Heart right ventricle (tissue), 16 donors: ENCODE results near the gene DCDC2. TPM values are rescaled to one million over a fixed set of nuclear protein-coding genes. Genes with fewer than 3 reads are reported as not detected.

Experiments used
- ATAC-seq, 8 donors: fragments of 200-7000 bp; cut with Tn5 transposase; one replicate each; pipeline ENCODE4 v1.9.1; 2020; ENCODE audit warnings: mild to moderate bottlenecking in 8 of 8, moderate library complexity in 8 of 8, moderate number of reproducible peaks in 1 of 8
- DNase-seq, 2 donors: peaks; one replicate each; pipeline ENCODE4 v3.0.0-alpha.2; 2020
- H3K27ac ChIP-seq, 10 donors: fragments of 200-600 bp; sonication (generic) in 2 of 10; one replicate each; pipeline versions ENCODE4 v1.5.0 to v1.8.0; 2020 to 2022; ENCODE audit warnings: mild to moderate bottlenecking in 3 of 10
- H3K27me3 ChIP-seq, 7 donors: fragments of 200-600 bp; one replicate each; pipeline ENCODE4 v1.8.0; 2021 to 2022; ENCODE audit warnings: mild to moderate bottlenecking in 2 of 7
- H3K36me3 ChIP-seq, 9 donors: fragments of 200-600 bp; sonication (generic) in 1 of 9; one replicate each; pipeline versions ENCODE4 v1.5.0 to v1.8.0; 2020 to 2022; ENCODE audit warnings: mild to moderate bottlenecking in 2 of 9
- H3K4me1 ChIP-seq, 9 donors: fragments of 200-600 bp; sonication (generic) in 1 of 9; one replicate each; pipeline versions ENCODE4 v1.5.0 to v1.8.0; 2020 to 2022; ENCODE audit warnings: mild to moderate bottlenecking in 4 of 9
- H3K4me3 ChIP-seq, 10 donors: fragments of 200-600 bp; sonication (generic) in 2 of 10; one replicate each; pipeline versions ENCODE4 v1.5.0 to v1.8.0; 2020 to 2022; ENCODE audit warnings: mild to moderate bottlenecking in 7 of 10, moderate library complexity in 2 of 10
- H3K9me3 ChIP-seq, 11 donors: fragments of 200-600 bp in 10 of 11; sonication (generic) in 2 of 11; one replicate each; pipeline versions ENCODE4 v1.5.0 to v1.8.0; 2013 to 2022; ENCODE audit warnings: mild to moderate bottlenecking in 2 of 11, control low read depth in 1 of 11, moderate library complexity in 1 of 11
- WGBS, 2 donors: extraction: QIAGEN DNeasy Blood & Tissue Kit; methylation state at CpG; one replicate each; pipeline ENCODE4 v1.1.7; 2013; ENCODE audit warnings: inconsistent platforms in 1 of 2; 5-methylcytosine and 5-hydroxymethylcytosine counted together
- intact Hi-C, 10 donors: fragments of 100-400 bp; cut with DNase I; formaldehyde crosslinking; loops; one replicate each; pipeline versions ENCODE4 v1.11.1 to v1.14.2; 2022
- polyA plus RNA-seq, 2 donors: library from polyadenylated mRNA; stranded (reverse); fragments of 200-250 nt; gene quantifications; one replicate each; pipeline ENCODE4 v1.2.3, GENCODE V29; 2013
- total RNA-seq, 10 donors: library from RNA; stranded (reverse); fragmentation: NEBNext Ultra II Directional in 3 of 10; extraction: Animal tissue kit (Norgen Biotek cat#: 25700) in 3 of 10; gene quantifications; one replicate each; pipeline versions ENCODE4 v1.2.1 to v1.2.4, GENCODE V29; 2021 to 2023
- TF ChIP-seq, protein P1 (sequence below), 9 donors: fragments of 200-600 bp; sonication (generic) in 2 of 9; IDR thresholded peaks; one replicate each; pipeline versions ENCODE4 v1.5.0 to v1.8.0; 2021 to 2022; ENCODE audit warnings: antibody characterized with exemption in 9 of 9, mild to moderate bottlenecking in 5 of 9, moderate library complexity in 1 of 9
- donor health status: Arrhythmogenic right ventricular cardiomyopathy.
- donor health status: ischemic (EF 13 %, LVEDD 7.1; RV severe dilation, severe dysfunction).
- donor health status: healthy with polysubstance abuse.
- donor health status: DM: no; HTN: yes; CAD: no.
- donor health status: DM: no; HTN: no; CAD: no.
- donor health status: ischemic (EF 25% LVEDD 6.9; RV normal size, moderate dysfunction).
- donor health status: ischemic (EF 25% LVEDD 5.7; RV mildly dilated, moderate dysfunction).
- donor health status: healthy.
- donor health status: DM: yes; HTN: yes; CAD: no.
- donor health status: Ischemic cardiomyopathy.
- donor health status: ischemic (EF 35%, LVEDD 5.7; RV mildly dilated, moderate dysfunction).
- donor health status: nonischemic (EF 11% LVEDD 7.7; RV severe dilation, severe dysfunction).
- donor health status: DM: yes; HTN: yes; CAD: no.
- donor health status: PGD.
- donor health status: ischemic (EF 29% LVEDD 5.4; RV normal size, mild dysfunction).
- donor health status: nonischemic (EF 23%, LVEDD 6.1; RV moderate dilation, normal function).

Gene DCDC2
- total and polyA plus RNA-seq, 12 donors, result 0.06 TPM; not detected in 11

DNA sequence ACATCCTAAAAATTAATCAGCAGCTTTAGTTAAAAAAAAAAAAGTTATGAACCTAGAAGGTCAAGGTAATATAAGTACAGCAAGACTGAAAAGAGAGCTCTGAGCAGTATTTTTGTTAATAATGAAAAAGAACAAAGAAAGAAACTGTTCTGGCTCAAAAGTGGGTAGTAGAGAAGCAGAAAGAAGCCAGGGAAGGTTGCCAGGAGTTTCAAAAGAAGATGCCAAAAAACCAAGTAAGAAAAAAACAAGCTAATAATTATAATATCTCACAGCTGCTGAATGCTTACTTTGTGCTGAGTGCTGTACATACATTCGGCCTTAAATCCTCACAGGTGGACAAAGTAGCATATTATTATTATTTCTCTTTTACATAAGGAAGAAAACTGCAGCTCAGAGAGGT, 200.0 kb downstream of the DCDC2 start:
- no peaks in the 10 kb centered on the region for H3K36me3 ChIP-seq
- no peaks in the 10 kb centered on the region for H3K27me3 ChIP-seq
- no peak overlapping the region for H3K4me3 ChIP-seq
- DNase-seq, result no peak
- TF ChIP-seq, protein P1, sequence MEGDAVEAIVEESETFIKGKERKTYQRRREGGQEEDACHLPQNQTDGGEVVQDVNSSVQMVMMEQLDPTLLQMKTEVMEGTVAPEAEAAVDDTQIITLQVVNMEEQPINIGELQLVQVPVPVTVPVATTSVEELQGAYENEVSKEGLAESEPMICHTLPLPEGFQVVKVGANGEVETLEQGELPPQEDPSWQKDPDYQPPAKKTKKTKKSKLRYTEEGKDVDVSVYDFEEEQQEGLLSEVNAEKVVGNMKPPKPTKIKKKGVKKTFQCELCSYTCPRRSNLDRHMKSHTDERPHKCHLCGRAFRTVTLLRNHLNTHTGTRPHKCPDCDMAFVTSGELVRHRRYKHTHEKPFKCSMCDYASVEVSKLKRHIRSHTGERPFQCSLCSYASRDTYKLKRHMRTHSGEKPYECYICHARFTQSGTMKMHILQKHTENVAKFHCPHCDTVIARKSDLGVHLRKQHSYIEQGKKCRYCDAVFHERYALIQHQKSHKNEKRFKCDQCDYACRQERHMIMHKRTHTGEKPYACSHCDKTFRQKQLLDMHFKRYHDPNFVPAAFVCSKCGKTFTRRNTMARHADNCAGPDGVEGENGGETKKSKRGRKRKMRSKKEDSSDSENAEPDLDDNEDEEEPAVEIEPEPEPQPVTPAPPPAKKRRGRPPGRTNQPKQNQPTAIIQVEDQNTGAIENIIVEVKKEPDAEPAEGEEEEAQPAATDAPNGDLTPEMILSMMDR (IDR thresholded peaks at IDR 0.05), result no peak
- no peaks in the 10 kb centered on the region for H3K4me1 ChIP-seq
- H3K9me3 ChIP-seq, result no peaks in the 10 kb centered on the region
- WGBS, 2 donors, result 48 to 60% methylated on average over 1 of the region's 1 CpG
- no peak overlapping the region for H3K27ac ChIP-seq
- intact Hi-C loops, result no loop called here
- ATAC-seq, result no peak

GRCh38 chr6:24154121-24154520, 203.7 kb downstream of the DCDC2 start:
- ATAC-seq (no peak), DNase-seq (no peak)
- Histone ChIP-seq H3K27me3 (peaks cover 0 to 3% (median 0%) of the 10 kb centered on the region in 7 donors), H3K36me3 (no peaks in the 10 kb centered on the region), H3K9me3 (peaks cover 0 to 7% (median 0%) of the 10 kb centered on the region in 11 donors), H3K4me3 (no peak overlapping the region), H3K27ac (no peak overlapping the region), H3K4me1 (no peaks in the 10 kb centered on the region)
- intact Hi-C loops, result no loop called here
- TF ChIP-seq, protein P1 (IDR thresholded peaks at IDR 0.05), result no peak

GRCh38 chr6:24152014-24152413, 205.8 kb downstream of the DCDC2 start:
- Histone ChIP-seq H3K4me1 (no peaks in the 10 kb centered on the region), H3K4me3 (no peak overlapping the region), H3K27me3 (peaks cover 0 to 16% (median 0%) of the 10 kb centered on the region in 7 donors), H3K9me3 (peaks cover 0 to 7% (median 0%) of the 10 kb centered on the region in 11 donors), H3K27ac (no peak overlapping the region), H3K36me3 (no peaks in the 10 kb centered on the region)
- 88 to 96% methylated on average over 1 of the region's 1 CpG for WGBS, 2 donors
- intact Hi-C loops, result no loop called here
- DNase-seq (no peak), ATAC-seq (no peak)
- TF ChIP-seq, protein P1 (IDR thresholded peaks at IDR 0.05), result no peak

DNA sequence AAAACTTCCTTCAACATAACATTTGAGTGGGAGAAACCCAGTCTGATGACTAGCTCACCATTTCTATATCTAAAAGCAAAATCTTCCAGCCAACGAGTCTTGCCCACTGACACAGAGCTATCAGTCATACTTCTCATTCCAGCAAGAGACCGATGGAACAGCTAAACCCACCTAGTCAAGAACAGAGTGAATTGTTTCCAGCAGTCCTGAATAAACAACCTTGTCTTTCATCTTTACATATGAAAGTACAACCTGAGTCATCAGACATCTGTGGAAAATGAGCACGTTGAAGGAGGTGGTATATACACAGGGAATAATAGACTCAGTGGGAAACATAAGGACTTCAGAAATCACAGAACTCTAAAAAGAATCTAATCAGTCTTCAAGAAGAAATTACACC, 208.0 kb downstream of the DCDC2 start:
- TF ChIP-seq, protein P1 (IDR thresholded peaks at IDR 0.05), result no peak
- Histone ChIP-seq H3K4me1 (no peaks in the 10 kb centered on the region), H3K27ac (no peak overlapping the region), H3K4me3 (no peak overlapping the region), H3K36me3 (no peaks in the 10 kb centered on the region), H3K27me3 (peaks cover 0 to 16% (median 0%) of the 10 kb centered on the region in 7 donors), H3K9me3 (peaks cover 0 to 7% (median 0%) of the 10 kb centered on the region in 11 donors)
- intact Hi-C loops, result no loop called here
- 54 to 58% methylated on average over 3 of the region's 3 CpGs for WGBS, 2 donors
- DNase-seq, result no peak
- ATAC-seq, result no peak
